Measurements from ENCODE around the gene RFX6.
"Not testable (repeated sequence)": the region's sequence is repeated elsewhere in the genome, so short reads cannot be mapped to it uniquely, and the experiment has no call there.

RFX6 gene

GRCh38 chr6:116876635-116877611 lies at the start of gene RFX6:
TSS of gene RFX6 (plus strand) at chr6:116877242. CDS start at chr6:116877276, 34 bp downstream.
- no peak for DNase-seq

- no peak for DNase-seq
These were observed 49.3 kb upstream of the RFX6 start for GRCh38 chr6:116827561-116828240.

GRCh38 chr6:116828983-116829382 lies 48.1 kb upstream of the RFX6 start, which contains the start of gene GPRC6A:
TSS of gene GPRC6A (minus strand) at chr6:116829083. CDS start at chr6:116829013, 70 bp downstream.
- no peak for DNase-seq

GRCh38 chr6:116834526-116834925 lies 42.5 kb upstream of the RFX6 start:
- DNase-seq = not testable (repeated sequence)

- no peak for DNase-seq
These were observed 40.3 kb upstream of the RFX6 start for GRCh38 chr6:116836606-116837342.

GRCh38 chr6:116840091-116840490 lies 37.0 kb upstream of the RFX6 start:
- peak; percentile 45 for DNase-seq

- DNase-seq = no peak
These were observed 34.6 kb upstream of the RFX6 start for GRCh38 chr6:116842459-116842858.

GRCh38 chr6:116847227-116847626 lies 29.8 kb upstream of the RFX6 start:
- peak; percentile 10 for DNase-seq

GRCh38 chr6:116858060-116858459 lies 19.0 kb upstream of the RFX6 start:
- no peak for DNase-seq

- no peak for DNase-seq
These were observed 17.8 kb upstream of the RFX6 start for GRCh38 chr6:116859264-116859663.

GRCh38 chr6:116866281-116866871 lies 10.7 kb upstream of the RFX6 start:
- no peak for DNase-seq

GRCh38 chr6:116872771-116873170 lies 4.3 kb upstream of the RFX6 start:
- DNase-seq = no peak

GRCh38 chr6:116876107-116876506 lies 935 bp upstream of the RFX6 start:
- no peak for DNase-seq

GRCh38 chr6:116877743-116878142 lies 701 bp downstream of the RFX6 start:
- no peak for DNase-seq

- DNase-seq = no peak
These were observed 4.2 kb downstream of the RFX6 start for GRCh38 chr6:116881236-116881635.

GRCh38 chr6:116883005-116883404 lies 6.0 kb downstream of the RFX6 start:
- peak; percentile 79 for DNase-seq

GRCh38 chr6:116884530-116884929 lies 7.5 kb downstream of the RFX6 start:
- DNase-seq = no peak

- no peak for DNase-seq
These were observed 10.1 kb downstream of the RFX6 start for GRCh38 chr6:116887168-116887567.

- no peak for DNase-seq
These were observed 10.9 kb downstream of the RFX6 start for GRCh38 chr6:116887894-116888293.

- no peak for DNase-seq
These were observed 11.8 kb downstream of the RFX6 start for GRCh38 chr6:116888732-116889360.

- DNase-seq = no peak
These were observed 17.6 kb downstream of the RFX6 start for GRCh38 chr6:116894669-116895068.

GRCh38 chr6:116895935-116896334 lies 18.9 kb downstream of the RFX6 start:
- DNase-seq = no peak
